ENCODE data around the gene HSD3B7. TPM values are rescaled to one million over a fixed set of nuclear protein-coding genes. Genes with fewer than 3 reads are reported as not detected.

HSD3B7 gene
- total and polyA plus RNA-seq, 10 of the 15 experiments (the other 5 are each of a cell fraction or from before 2014, with no cell fraction given), result 0.18 to 1.8 (median 0.48) TPM; not detected in 1

- TF ChIP-seq CUX1 (IDR thresholded peaks at IDR 0.05; ENCODE audit: insufficient replicate concordance, low read depth, low read length), result no peak
- no peak for TF ChIP-seq BRCA1 (IDR thresholded peaks at IDR 0.05; ENCODE audit: low read depth, low read length)
- TF ChIP-seq NKRF (conservative IDR thresholded peaks at IDR 0.05), result peak; percentile 44; the same call in 1 of the 2 replicates
- no peak for TF ChIP-seq FOS (IDR thresholded peaks at IDR 0.05; ENCODE audit: borderline replicate concordance, extremely low read depth, insufficient read length)
- TF ChIP-seq ZNF207 (IDR thresholded peaks at IDR 0.05; ENCODE audit: borderline replicate concordance), result peak; percentile 99
- TF ChIP-seq CHD1 (IDR thresholded peaks at IDR 0.05; ENCODE audit: low read depth, low read length), result no peak
- peak; percentile 47 for TF ChIP-seq SREBF1 (IDR thresholded peaks at IDR 0.05; ENCODE audit: low read length)
- peak; percentile 93 for TF ChIP-seq CREB1 (IDR thresholded peaks at IDR 0.05; ENCODE audit: low read depth)
- TF ChIP-seq FOXK2 (IDR thresholded peaks at IDR 0.05), result peak; percentile 48; the same call in 1 of the 2 replicates
- TF ChIP-seq DPF2 (IDR thresholded peaks at IDR 0.05), result peak; percentile 69; the same call in 1 of the 2 replicates
- peak; percentile 90 for TF ChIP-seq SP1 (IDR thresholded peaks at IDR 0.05; ENCODE audit: low read depth, low read length)
- peak; percentile 19; the same call in 1 of the 2 replicates for TF ChIP-seq TAF1 (IDR thresholded peaks at IDR 0.05; ENCODE audit: borderline replicate concordance, low read depth, low read length)
- TF ChIP-seq BMI1 (IDR thresholded peaks at IDR 0.05; ENCODE audit: borderline replicate concordance), result no peak
- TF ChIP-seq TARDBP (IDR thresholded peaks at IDR 0.05; ENCODE audit: borderline replicate concordance), result peak; percentile 79; the same call in 1 of the 2 replicates
- no peak for TF ChIP-seq CTCF (IDR thresholded peaks at IDR 0.05 in 2 of 3, conservative IDR thresholded peaks at IDR 0.05 in 1 of 3; ENCODE audit: control insufficient read depth in 2 of 3, extremely low read depth in 1 of 3, insufficient read depth in 1 of 3, low read depth in 3 of 3, low read length in 3 of 3)
- no peak for TF ChIP-seq BCL3 (IDR thresholded peaks at IDR 0.05; ENCODE audit: borderline replicate concordance, insufficient read depth, low read depth, low read length, poor library complexity, severe bottlenecking)
- TF ChIP-seq KLF5 (IDR thresholded peaks at IDR 0.05; ENCODE audit: partially characterized antibody), result peak; percentile 54
- no peak for TF ChIP-seq RFX5 (IDR thresholded peaks at IDR 0.05; ENCODE audit: low read depth, low read length)
- TF ChIP-seq HCFC1 (IDR thresholded peaks at IDR 0.05; ENCODE audit: low read length), result peak; percentile 78
- no peak for TF ChIP-seq ZNF622 (IDR thresholded peaks at IDR 0.05)
Observed at GRCh38 chr16:30957456-30958174, 27.4 kb upstream of the HSD3B7 start, which contains the start of gene SETD1A (continued).
